ENCODE measurements around the gene AQP12A. TPM values are rescaled to one million over a fixed set of nuclear protein-coding genes. Genes with fewer than 3 reads are reported as not detected.
"Not testable (repeated sequence)": the region's sequence is repeated elsewhere in the genome, so short reads cannot be mapped to it uniquely, and the experiment has no call there.

The AQP12A gene, protein sequence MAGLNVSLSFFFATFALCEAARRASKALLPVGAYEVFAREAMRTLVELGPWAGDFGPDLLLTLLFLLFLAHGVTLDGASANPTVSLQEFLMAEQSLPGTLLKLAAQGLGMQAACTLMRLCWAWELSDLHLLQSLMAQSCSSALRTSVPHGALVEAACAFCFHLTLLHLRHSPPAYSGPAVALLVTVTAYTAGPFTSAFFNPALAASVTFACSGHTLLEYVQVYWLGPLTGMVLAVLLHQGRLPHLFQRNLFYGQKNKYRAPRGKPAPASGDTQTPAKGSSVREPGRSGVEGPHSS
- total RNA-seq = not detected

- not testable (repeated sequence) for H3K27me3 ChIP-seq (ENCODE audit: insufficient read depth, low read length); H3K4me3 ChIP-seq (ENCODE audit: low read length)
Measured at GRCh38 chr2:240691631-240692420, at the start of gene AQP12A. Gene AQP12A, plus strand, starts transcription at chr2:240691866. Its CDS starts 48 bp downstream, at chr2:240691914.

DNA sequence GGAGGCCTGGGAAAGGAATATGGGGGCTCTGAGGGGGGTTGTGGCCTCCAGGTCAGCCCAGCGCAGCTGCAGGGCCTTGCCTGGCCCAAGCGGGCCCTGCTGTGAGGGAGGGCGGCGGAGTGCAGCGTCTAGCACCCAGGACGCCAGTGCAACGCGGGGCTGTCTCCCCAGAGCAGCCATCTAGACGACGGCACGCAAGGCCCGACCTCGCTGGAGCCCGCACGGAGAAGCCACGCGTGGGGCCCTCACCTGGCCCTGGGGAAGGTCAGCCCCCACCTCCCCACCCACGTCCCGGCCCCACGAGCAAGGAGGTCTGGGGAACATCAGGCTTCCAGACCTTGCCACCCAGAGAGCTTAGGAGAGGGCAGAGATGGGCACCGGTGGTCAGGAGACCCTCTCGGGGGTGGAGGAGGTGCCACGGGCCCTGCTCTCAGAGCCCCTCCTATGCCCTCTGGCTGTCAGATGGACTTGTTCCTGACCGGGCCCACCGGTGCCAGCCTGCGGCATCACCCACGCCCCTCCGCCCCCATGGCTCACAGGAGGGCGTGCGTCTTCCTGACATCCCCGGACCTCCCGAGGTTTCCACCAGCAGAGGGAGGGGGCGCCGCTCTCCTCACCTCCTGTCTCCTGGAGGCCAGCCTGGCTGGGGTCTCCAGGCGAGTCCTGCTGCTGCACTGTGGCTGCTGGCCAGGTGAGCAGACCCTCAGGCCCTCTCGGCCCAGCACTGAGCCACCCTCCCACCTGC lies 49.4 kb upstream of the AQP12A start:
- H3K4me1 ChIP-seq (ENCODE audit: insufficient read depth, low read length) = no peaks in the 10 kb centered on the region
- H3K4me3 ChIP-seq (ENCODE audit: low read length) = no peak overlapping the region
- no peaks in the 10 kb centered on the region for H3K27me3 ChIP-seq (ENCODE audit: insufficient read depth, low read length)
- no peaks in the 10 kb centered on the region for H3K9me3 ChIP-seq (ENCODE audit: low read depth, low read length)

More at GRCh38 chr2:240691631-240692420, at the start of gene AQP12A:
- H3K9me3 ChIP-seq (ENCODE audit: low read depth, low read length); H3K4me1 ChIP-seq (ENCODE audit: insufficient read depth, low read length): not testable (repeated sequence)

- Histone ChIP-seq H3K4me3 (ENCODE audit: low read length) (no peak overlapping the region), H3K4me1 (ENCODE audit: insufficient read depth, low read length) (no peaks in the 10 kb centered on the region), H3K27me3 (ENCODE audit: insufficient read depth, low read length) (no peaks in the 10 kb centered on the region), H3K9me3 (ENCODE audit: low read depth, low read length) (no peaks in the 10 kb centered on the region)
Measured at GRCh38 chr2:240642806-240643092, 48.9 kb upstream of the AQP12A start.

- H3K4me1 ChIP-seq (ENCODE audit: insufficient read depth, low read length) = no peaks in the 10 kb centered on the region
- H3K9me3 ChIP-seq (ENCODE audit: low read depth, low read length) = no peaks in the 10 kb centered on the region
- no peak overlapping the region for H3K4me3 ChIP-seq (ENCODE audit: low read length)
- no peaks in the 10 kb centered on the region for H3K27me3 ChIP-seq (ENCODE audit: insufficient read depth, low read length)
Measured at GRCh38 chr2:240643093-240643810, 48.4 kb upstream of the AQP12A start.

DNA sequence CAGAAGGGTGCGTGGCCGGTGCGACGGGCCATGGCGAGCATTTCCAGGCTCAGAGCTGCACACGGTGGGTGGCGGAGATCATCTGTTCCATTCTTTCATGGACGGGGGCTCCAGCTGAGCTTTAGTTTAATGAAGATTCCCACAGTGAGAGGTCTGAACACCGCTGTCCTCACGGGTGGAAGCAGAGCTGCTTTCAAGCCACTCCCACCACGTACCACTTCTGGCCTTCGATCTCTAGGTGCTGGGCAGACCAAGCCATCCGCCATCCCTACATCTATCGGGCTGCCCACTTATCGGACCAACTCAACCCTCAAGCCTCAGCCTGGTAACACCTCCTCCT lies 47.9 kb upstream of the AQP12A start:
- Histone ChIP-seq H3K9me3 (ENCODE audit: low read depth, low read length) (no peaks in the 10 kb centered on the region), H3K4me3 (ENCODE audit: low read length) (no peak overlapping the region)

GRCh38 chr2:240644171-240644651 lies 47.5 kb upstream of the AQP12A start:
- Histone ChIP-seq H3K27me3 (ENCODE audit: insufficient read depth, low read length) (no peaks in the 10 kb centered on the region), H3K4me1 (ENCODE audit: insufficient read depth, low read length) (no peaks in the 10 kb centered on the region), H3K4me3 (ENCODE audit: low read length) (no peak overlapping the region), H3K9me3 (ENCODE audit: low read depth, low read length) (no peaks in the 10 kb centered on the region)

More for the DNA sequence above, 47.9 kb upstream of the AQP12A start:
- H3K4me1 ChIP-seq (ENCODE audit: insufficient read depth, low read length) = no peaks in the 10 kb centered on the region
- no peaks in the 10 kb centered on the region for H3K27me3 ChIP-seq (ENCODE audit: insufficient read depth, low read length)

DNA sequence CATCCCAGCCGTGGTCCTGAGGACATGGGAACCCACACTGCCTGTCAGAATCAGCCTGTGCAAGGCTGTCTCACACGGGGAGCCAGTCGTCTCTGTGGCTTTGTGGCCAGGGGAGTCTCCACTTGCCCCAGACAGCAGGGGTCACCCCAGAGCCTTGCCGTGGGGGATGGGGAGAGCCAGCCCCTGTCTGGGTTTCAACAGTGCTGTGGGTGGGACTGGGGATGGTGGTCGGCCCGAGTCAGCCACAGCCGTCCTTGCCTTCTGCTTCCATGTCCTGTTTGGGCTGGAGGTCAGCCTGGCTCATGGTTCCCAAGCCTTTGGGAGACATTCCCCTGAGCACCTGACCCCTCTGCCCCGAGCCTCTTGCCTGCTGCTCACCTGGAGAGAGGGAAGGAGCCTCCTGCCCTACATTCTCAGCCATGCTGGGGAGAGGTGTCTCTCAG lies 46.8 kb upstream of the AQP12A start:
- no peaks in the 10 kb centered on the region for H3K27me3 ChIP-seq (ENCODE audit: insufficient read depth, low read length)
- H3K4me1 ChIP-seq (ENCODE audit: insufficient read depth, low read length) = no peaks in the 10 kb centered on the region
- H3K4me3 ChIP-seq (ENCODE audit: low read length) = no peak overlapping the region
- no peaks in the 10 kb centered on the region for H3K9me3 ChIP-seq (ENCODE audit: low read depth, low read length)

DNA sequence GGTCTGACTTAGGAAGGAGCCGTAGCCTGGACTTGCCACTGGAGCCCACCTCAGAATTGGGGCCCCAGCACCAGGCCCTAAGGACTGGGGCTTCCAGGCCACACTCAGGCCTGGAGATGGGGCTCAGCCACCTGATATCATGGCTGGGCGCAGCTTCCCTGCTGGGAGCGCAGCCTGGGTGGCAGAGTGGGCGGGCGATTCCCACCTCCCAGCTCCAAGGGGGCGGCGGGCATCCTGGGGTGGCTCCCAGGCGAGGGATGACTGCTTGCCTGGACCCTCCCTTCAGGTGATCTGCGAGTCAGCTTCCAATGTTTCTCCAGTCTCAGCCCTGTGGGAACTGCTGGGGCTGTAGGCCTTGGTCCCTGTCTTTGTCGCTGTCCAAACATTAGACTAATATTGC lies 46.3 kb upstream of the AQP12A start:
- Histone ChIP-seq H3K4me1 (ENCODE audit: insufficient read depth, low read length) (no peaks in the 10 kb centered on the region), H3K9me3 (ENCODE audit: low read depth, low read length) (no peaks in the 10 kb centered on the region), H3K4me3 (ENCODE audit: low read length) (no peak overlapping the region), H3K27me3 (ENCODE audit: insufficient read depth, low read length) (no peaks in the 10 kb centered on the region)

DNA sequence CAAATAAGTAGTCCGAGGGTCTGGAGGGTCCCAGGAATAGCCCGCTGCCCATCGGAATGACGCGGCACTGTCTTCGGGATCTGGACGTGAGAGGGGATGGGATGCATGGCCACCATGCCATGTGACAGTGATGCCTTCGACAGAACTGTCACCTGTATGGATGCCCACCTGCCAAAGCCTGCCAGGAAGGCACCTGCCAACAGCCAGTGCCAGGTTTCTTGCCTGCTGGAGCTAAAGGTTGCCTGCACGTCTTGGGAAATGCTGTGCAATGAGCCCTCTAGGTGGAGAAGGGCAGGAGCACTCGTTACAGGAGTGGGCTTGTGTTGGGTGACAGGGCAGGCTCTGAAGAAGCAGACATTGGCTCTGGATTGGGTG lies 45.9 kb upstream of the AQP12A start:
- Histone ChIP-seq H3K27me3 (ENCODE audit: insufficient read depth, low read length) (no peaks in the 10 kb centered on the region), H3K4me1 (ENCODE audit: insufficient read depth, low read length) (no peaks in the 10 kb centered on the region), H3K4me3 (ENCODE audit: low read length) (no peak overlapping the region), H3K9me3 (ENCODE audit: low read depth, low read length) (no peaks in the 10 kb centered on the region)

- Histone ChIP-seq H3K9me3 (ENCODE audit: low read depth, low read length) (no peaks in the 10 kb centered on the region), H3K4me1 (ENCODE audit: insufficient read depth, low read length) (no peaks in the 10 kb centered on the region), H3K27me3 (ENCODE audit: insufficient read depth, low read length) (peaks cover 4% of the 10 kb centered on the region), H3K4me3 (ENCODE audit: low read length) (no peak overlapping the region)
Measured at GRCh38 chr2:240646176-240646899, 45.3 kb upstream of the AQP12A start.

GRCh38 chr2:240646900-240647502 lies 44.7 kb upstream of the AQP12A start:
- Histone ChIP-seq H3K27me3 (ENCODE audit: insufficient read depth, low read length) (peaks cover 4% of the 10 kb centered on the region), H3K4me3 (ENCODE audit: low read length) (no peak overlapping the region), H3K4me1 (ENCODE audit: insufficient read depth, low read length) (no peaks in the 10 kb centered on the region), H3K9me3 (ENCODE audit: low read depth, low read length) (no peaks in the 10 kb centered on the region)

DNA sequence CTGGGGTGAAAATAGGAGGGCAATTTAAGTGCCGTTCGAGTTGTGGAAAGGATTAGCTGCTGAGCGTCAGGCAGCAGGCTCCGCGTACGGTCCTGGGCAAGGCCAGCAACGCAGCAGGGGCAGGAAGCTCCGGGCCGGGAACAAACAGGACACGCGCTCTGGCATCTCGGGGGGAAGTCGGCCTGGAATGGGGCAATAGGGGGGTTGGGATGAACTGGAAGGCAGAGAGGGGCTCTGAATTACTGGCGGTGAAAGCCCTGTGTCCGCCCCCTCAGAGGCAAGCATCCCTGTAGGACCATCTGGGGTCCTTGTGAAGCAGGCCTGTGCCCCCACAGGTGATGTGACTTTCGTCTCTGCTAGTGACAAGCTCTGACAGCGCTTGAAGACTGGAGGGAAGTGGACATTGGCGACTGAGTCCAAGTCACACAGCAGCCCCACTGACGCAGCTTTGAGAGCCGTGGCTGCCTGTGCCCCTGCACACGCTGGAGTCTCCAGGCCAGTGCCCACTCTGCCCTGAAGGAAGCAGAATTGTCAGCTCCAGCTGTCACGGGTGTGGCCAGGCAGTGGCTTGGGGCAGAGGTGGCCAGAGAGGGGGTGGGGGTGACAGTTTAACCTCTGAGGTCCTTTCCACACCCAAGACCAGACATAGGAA lies 44.0 kb upstream of the AQP12A start:
- Histone ChIP-seq H3K4me1 (ENCODE audit: insufficient read depth, low read length) (no peaks in the 10 kb centered on the region), H3K4me3 (ENCODE audit: low read length) (no peak overlapping the region), H3K27me3 (ENCODE audit: insufficient read depth, low read length) (peaks cover 4% of the 10 kb centered on the region), H3K9me3 (ENCODE audit: low read depth, low read length) (no peaks in the 10 kb centered on the region)

DNA sequence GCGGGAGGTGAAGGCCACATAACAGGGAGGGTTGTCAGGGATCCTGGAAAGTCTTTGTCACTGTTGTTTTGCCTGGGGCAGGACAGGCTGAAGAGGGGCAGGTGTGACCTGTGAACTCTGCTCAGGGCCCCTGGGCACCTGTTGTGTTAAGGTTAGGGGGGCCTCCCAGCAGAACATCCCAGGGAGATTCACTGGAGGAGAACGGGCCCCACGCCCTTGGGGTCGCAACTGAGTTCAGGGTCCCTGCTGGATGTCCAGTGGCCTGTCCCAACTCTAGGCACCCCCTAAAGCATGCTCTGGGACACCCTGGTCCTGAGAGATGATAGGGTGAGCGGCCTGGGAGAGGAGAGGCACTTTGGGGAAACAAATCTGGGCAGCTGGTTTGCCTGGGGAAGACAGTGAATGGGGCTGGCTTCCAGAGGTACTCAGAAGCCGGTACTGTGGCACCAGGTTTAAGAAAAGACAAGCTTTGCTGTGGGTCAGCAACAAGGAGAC lies 43.5 kb upstream of the AQP12A start:
- Histone ChIP-seq H3K4me3 (ENCODE audit: low read length) (no peak overlapping the region), H3K27me3 (ENCODE audit: insufficient read depth, low read length) (peaks cover 4% of the 10 kb centered on the region), H3K4me1 (ENCODE audit: insufficient read depth, low read length) (no peaks in the 10 kb centered on the region), H3K9me3 (ENCODE audit: low read depth, low read length) (no peaks in the 10 kb centered on the region)
